Endothelial cell of umbilical vein (primary cell): ENCODE results near the gene AMIGO3.
"Not testable (repeated sequence)": the region's sequence is repeated elsewhere in the genome, so short reads cannot be mapped to it uniquely, and the experiment has no call there.

Source experiments
- CTCF ChIP-seq, 2 donors: IDR thresholded peaks; 1 replicate in 1 of 2; 2 replicates in 1 of 2; pipeline ENCODE4 v1.5.1; 2011; ENCODE audit warnings: low read length in 2 of 2, mild to moderate bottlenecking in 2 of 2, moderate library complexity in 2 of 2, control low read depth in 1 of 2, inconsistent platforms in 1 of 2, low read depth in 1 of 2; ENCODE audit not compliant: insufficient read depth in 1 of 2; ENCODE audit errors: extremely low read depth in 1 of 2
- EZH2 ChIP-seq: IDR thresholded peaks from 2 replicates; pipeline ENCODE4 v1.6.1; 2012; ENCODE audit warnings: borderline replicate concordance, low read depth, mild to moderate bottlenecking, moderate library complexity, low read length, inconsistent platforms; ENCODE audit not compliant: severe bottlenecking
- GATA2 ChIP-seq: IDR thresholded peaks from 2 replicates; pipeline ENCODE4 v1.7.0; 2011; ENCODE audit warnings: low read depth, mild to moderate bottlenecking, moderate library complexity, mixed read lengths, low read length; ENCODE audit not compliant: insufficient read length, insufficient read depth
- JUN ChIP-seq: IDR thresholded peaks from 2 replicates; pipeline ENCODE4 v1.6.1; 2011; ENCODE audit warnings: borderline replicate concordance, low read depth; ENCODE audit not compliant: insufficient read length, insufficient read depth
- MAX ChIP-seq: IDR thresholded peaks from 2 replicates; pipeline ENCODE4 v1.6.1; 2011; ENCODE audit not compliant: insufficient read depth, insufficient read length
- MYC ChIP-seq: IDR thresholded peaks from one replicate; pipeline ENCODE4 v1.6.1; 2011; ENCODE audit warnings: mild to moderate bottlenecking, low read depth, low read length
- POLR2A ChIP-seq: IDR thresholded peaks from 2 replicates; pipeline ENCODE4 v1.6.1; 2012; ENCODE audit warnings: low read depth, mild to moderate bottlenecking, control low read depth, low read length
- POLR2AphosphoS5 ChIP-seq: IDR thresholded peaks from 2 replicates; pipeline ENCODE4 v1.6.1; 2012; ENCODE audit warnings: low read depth, mild to moderate bottlenecking, control low read depth, low read length, moderate library complexity; ENCODE audit not compliant: insufficient read depth

GRCh38 chr3:49694409-49695070 is 24.9 kb downstream of the AMIGO3 start:
- TF ChIP-seq POLR2AphosphoS5; GATA2; POLR2A; CTCF (IDR thresholded peaks at IDR 0.05; ENCODE audit: extremely low read depth in 1 of 2, insufficient read depth in 1 of 2, low read depth in 1 of 2, low read length in 2 of 2); MAX; EZH2; JUN; MYC: not testable (repeated sequence)
